Thyroid gland (tissue), 4 donors: ENCODE results near the gene PHC2. TPM values are rescaled to one million over a fixed set of nuclear protein-coding genes. Genes with fewer than 3 reads are reported as not detected.

Experiments used
- DNase-seq, 2 donors: peaks; one replicate each; pipeline ENCODE4 v3.0.0-alpha.2; 2019
- H3K27ac ChIP-seq, 3 donors: fragments of 200-600 bp; sonication (generic); 1 replicate in 2 of 3; 2 replicates in 1 of 3; pipeline ENCODE4 v1.5.1; 2016 to 2019; ENCODE audit warnings: mild to moderate bottlenecking in 1 of 3, moderate library complexity in 1 of 3
- H3K27me3 ChIP-seq: fragments of 200-600 bp; sonication (generic); one replicate; pipeline ENCODE4 v1.5.1; 2019
- H3K36me3 ChIP-seq, 2 donors: fragments of 200-600 bp; sonication (generic); one replicate each; pipeline ENCODE4 v1.5.1; 2016 to 2019
- H3K4me1 ChIP-seq, 2 donors: fragments of 200-600 bp; sonication (generic); one replicate each; pipeline ENCODE4 v1.5.1; 2017 to 2019
- H3K4me3 ChIP-seq, 3 donors: fragments of 200-600 bp; sonication (generic); replicated peaks in 1 of 3; 1 replicate in 2 of 3; 2 replicates in 1 of 3; pipeline ENCODE4 v1.5.1; 2016; ENCODE audit warnings: mild to moderate bottlenecking in 1 of 3
- H3K9me3 ChIP-seq: fragments of 200-600 bp; sonication (generic); one replicate; pipeline ENCODE4 v1.5.1; 2017
- POLR2A ChIP-seq, 2 donors: fragments of 450-650 bp; IDR thresholded peaks; one replicate each; pipeline ENCODE4 v1.6.1; 2017; ENCODE audit warnings: antibody characterized with exemption in 2 of 2, mild to moderate bottlenecking in 2 of 2, moderate library complexity in 1 of 2
- WGBS, 2 donors: methylation state at CpG; one replicate each; pipeline ENCODE4 v1.1.5; 2017; 5-methylcytosine and 5-hydroxymethylcytosine counted together
- intact Hi-C: fragments of 100-400 bp; cut with DNase I; formaldehyde crosslinking; loops from one replicate; pipeline ENCODE4 v1.15.1; 2023
- total RNA-seq, 4 donors: library from RNA; depleted of rRNA; stranded (reverse); fragments of >200 nt; gene quantifications; one replicate each; pipeline ENCODE4 v1.2.3, GENCODE V29; 2016
- TF ChIP-seq, protein P1 (sequence below), 6 experiments: fragments of 200-600 bp in 3 of 6; fragments of 450-650 bp in 3 of 6; sonication (generic) in 3 of 6; IDR thresholded peaks; one replicate each; pipeline ENCODE4 v1.5.1; 2016 to 2019; ENCODE audit warnings: antibody characterized with exemption in 6 of 6, mild to moderate bottlenecking in 2 of 6, inconsistent platforms in 1 of 6, moderate library complexity in 1 of 6

Gene PHC2
- total RNA-seq, 4 donors from 2014 or later = 86.8 to 150 (median 113) TPM

DNA sequence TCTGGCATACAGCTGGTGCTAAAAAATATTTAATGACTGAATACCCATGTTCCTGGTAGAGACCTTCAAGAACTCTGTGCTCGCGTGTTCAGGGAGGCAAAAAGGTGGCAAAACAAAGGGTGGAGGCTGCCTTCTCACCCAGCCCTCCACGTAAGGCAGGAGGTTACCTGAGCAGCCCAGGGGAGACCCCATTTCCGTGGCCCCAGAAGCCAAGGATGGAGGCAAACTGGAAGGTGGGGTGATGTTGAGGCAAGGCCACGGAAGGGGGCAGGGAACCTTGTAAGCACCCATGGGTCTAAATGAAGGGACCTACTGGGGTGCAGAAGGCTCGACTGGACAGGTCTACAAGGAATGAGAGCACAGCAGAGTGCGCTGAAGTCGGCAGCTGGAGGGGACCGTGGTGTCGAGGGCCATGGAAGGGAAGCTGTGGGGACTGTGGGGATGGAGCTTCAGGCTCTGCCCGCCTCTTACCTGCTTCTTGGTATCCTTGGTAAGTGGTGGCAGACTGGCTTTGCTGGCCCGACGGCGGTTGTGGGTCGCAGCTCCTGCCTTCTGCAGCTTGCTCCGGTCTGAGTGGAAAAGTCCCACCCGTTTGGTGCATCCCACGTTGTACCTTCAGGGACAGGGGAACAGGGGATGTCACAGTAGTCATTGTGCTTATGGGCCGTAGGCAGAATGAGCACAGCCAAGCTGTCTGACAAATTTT is 101.1 kb downstream of the PHC2 start:
- Histone ChIP-seq H3K4me1 (peaks cover 65 to 77% of the 10 kb centered on the region in 2 donors), H3K36me3 (peaks cover 66 to 77% of the 10 kb centered on the region in 2 donors), H3K9me3 (no peaks in the 10 kb centered on the region), H3K27me3 (no peaks in the 10 kb centered on the region), H3K4me3 (no peak overlapping the region), H3K27ac (peak overlapping the region in 2 of 3 donors; percentile 66 to 72)
- intact Hi-C loops = no loop called here
- 89 to 90% methylated on average over 19 of the region's 19 CpGs for WGBS, 2 donors
- no peak for DNase-seq
- no peak for TF ChIP-seq POLR2A (IDR thresholded peaks at IDR 0.05)
- TF ChIP-seq, protein P1, sequence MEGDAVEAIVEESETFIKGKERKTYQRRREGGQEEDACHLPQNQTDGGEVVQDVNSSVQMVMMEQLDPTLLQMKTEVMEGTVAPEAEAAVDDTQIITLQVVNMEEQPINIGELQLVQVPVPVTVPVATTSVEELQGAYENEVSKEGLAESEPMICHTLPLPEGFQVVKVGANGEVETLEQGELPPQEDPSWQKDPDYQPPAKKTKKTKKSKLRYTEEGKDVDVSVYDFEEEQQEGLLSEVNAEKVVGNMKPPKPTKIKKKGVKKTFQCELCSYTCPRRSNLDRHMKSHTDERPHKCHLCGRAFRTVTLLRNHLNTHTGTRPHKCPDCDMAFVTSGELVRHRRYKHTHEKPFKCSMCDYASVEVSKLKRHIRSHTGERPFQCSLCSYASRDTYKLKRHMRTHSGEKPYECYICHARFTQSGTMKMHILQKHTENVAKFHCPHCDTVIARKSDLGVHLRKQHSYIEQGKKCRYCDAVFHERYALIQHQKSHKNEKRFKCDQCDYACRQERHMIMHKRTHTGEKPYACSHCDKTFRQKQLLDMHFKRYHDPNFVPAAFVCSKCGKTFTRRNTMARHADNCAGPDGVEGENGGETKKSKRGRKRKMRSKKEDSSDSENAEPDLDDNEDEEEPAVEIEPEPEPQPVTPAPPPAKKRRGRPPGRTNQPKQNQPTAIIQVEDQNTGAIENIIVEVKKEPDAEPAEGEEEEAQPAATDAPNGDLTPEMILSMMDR (IDR thresholded peaks at IDR 0.05) = no peak

DNA sequence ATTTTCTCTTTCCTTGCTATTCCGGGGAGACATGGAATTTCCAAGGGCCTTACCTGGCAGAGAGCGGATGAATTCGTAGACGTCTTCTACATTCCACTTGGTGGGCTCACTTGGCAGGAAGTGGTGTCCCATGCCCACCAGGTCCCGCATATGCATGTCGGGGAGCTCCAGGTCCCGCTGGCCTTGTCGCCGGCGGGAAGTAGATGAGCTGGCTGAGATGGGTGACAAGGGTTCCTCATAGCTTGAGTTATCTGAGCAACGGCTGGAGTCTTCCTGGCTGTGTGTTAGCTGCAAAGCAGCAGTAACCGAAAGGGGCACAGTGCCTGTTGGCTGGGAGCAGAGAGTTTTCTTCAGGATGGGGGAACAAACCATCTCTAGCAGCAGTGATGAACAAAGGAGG is 102.1 kb downstream of the PHC2 start:
- peaks cover 75 to 86% of the 10 kb centered on the region in 2 donors for H3K36me3 ChIP-seq
- intact Hi-C loops = no loop called here
- no peak for DNase-seq
- no peaks in the 10 kb centered on the region for H3K27me3 ChIP-seq
- WGBS, 2 donors = 94 to 100% methylated on average over 12 of the region's 12 CpGs
- H3K27ac ChIP-seq = peak overlapping the region; percentile 66 to 76 (median 75)
- H3K9me3 ChIP-seq = no peaks in the 10 kb centered on the region
- peaks cover 56 to 77% of the 10 kb centered on the region in 2 donors for H3K4me1 ChIP-seq
- no peak overlapping the region for H3K4me3 ChIP-seq
- TF ChIP-seq, protein P1 (IDR thresholded peaks at IDR 0.05) = no peak

DNA sequence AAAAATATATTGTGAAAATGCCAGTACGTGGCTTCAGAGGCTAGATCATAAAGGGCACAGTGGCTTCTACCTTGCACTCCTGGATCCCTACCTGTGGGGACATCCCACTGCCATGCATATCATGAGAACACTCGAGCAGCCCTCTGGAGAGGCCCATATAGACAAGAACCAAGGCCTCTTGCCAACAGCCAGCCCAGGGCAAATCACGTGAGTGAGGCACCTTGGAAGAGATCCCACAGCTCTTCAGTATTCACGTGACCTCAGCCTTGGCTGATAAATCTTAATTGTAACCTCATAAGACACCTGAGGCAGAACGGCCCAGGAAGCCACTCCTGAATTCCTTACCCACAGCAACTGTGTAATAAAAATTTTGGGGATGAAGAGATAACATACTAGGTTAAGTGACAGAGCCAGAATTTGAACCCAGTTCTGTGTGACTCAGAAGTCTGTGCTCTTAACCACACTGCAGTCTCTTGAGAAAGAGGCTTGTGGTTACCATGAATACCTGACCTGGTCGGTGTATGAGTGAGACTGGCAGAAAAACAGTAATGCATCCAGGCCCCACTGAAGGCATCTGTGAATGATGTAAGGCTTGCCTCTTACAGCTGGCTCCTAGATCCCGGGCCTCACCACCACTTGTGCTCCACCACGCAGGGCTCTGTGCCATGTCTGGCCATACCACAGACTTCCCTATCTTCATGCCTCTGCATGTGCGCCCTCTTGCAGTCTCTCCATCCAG is 103.1 kb downstream of the PHC2 start:
- DNase-seq = peak; percentile 94
- Histone ChIP-seq H3K9me3 (no peaks in the 10 kb centered on the region), H3K27me3 (no peaks in the 10 kb centered on the region), H3K4me1 (peaks cover 45 to 78% of the 10 kb centered on the region in 2 donors), H3K36me3 (peaks cover 85 to 89% of the 10 kb centered on the region in 2 donors), H3K4me3 (no peak overlapping the region), H3K27ac (peak overlapping the region; percentile 66 to 76 (median 75))
- WGBS, 2 donors = 21 to 32% methylated on average over 9 of the region's 9 CpGs
- intact Hi-C loops = no loop called here
- TF ChIP-seq, protein P1 (IDR thresholded peaks at IDR 0.05) = peak in 1 of 6 experiments; percentile 7
- TF ChIP-seq POLR2A (IDR thresholded peaks at IDR 0.05) = no peak

DNA sequence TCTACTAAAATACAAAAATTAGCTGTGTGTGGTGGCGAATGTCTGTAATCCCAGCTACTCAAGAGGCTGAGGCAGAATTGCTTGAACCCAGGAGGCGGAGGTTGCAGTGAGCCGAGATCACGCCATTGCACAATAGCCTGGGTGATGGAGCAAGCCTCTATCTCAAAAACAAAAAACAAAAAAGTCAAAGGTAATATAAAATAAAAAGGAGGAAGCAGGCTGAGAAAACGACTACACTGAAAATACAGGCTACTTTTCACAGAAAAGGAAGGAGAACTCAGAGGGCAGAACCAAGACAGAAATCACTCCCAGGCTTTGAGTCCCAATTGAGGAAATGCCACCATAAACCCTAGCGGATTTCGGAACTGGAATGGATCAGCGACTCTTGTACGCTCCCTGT is 104.1 kb downstream of the PHC2 start:
- intact Hi-C loops = no loop called here
- DNase-seq = no peak
- H3K36me3 ChIP-seq = peaks cover 81 to 91% of the 10 kb centered on the region in 2 donors

More for the DNA sequence above, 104.1 kb downstream of the PHC2 start:
- no peak for TF ChIP-seq POLR2A (IDR thresholded peaks at IDR 0.05)
- TF ChIP-seq, protein P1 (IDR thresholded peaks at IDR 0.05) = no peak
- Histone ChIP-seq H3K4me3 (no peak overlapping the region), H3K9me3 (no peaks in the 10 kb centered on the region), H3K4me1 (peaks cover 35 to 73% of the 10 kb centered on the region in 2 donors), H3K27ac (peak overlapping the region; percentile 52 to 75 (median 66)), H3K27me3 (no peaks in the 10 kb centered on the region)
- WGBS, 2 donors = 84 to 90% methylated on average over 9 of the region's 9 CpGs
